ENCODE data around the gene GPC3.

DNA sequence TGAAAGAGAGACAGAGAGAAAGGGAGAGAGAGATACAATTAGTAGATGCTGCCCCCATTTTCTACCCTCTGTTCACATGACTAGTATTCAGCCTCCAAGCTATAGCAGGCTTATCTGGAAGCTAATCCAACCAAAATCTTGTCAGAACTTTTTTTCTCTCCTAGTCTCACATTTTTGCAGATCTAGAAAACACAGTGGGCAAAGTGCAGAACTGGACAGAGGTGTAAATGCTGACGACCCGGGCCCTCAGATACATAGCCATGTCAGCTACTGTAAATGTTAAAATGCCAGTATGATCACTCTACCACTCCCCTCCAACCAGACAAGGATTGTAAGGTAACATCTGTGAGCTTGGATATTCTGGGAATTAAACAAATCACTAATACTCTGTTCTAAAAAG lies 34.3 kb downstream of the GPC3 start:
- TF ChIP-seq, protein P1, sequence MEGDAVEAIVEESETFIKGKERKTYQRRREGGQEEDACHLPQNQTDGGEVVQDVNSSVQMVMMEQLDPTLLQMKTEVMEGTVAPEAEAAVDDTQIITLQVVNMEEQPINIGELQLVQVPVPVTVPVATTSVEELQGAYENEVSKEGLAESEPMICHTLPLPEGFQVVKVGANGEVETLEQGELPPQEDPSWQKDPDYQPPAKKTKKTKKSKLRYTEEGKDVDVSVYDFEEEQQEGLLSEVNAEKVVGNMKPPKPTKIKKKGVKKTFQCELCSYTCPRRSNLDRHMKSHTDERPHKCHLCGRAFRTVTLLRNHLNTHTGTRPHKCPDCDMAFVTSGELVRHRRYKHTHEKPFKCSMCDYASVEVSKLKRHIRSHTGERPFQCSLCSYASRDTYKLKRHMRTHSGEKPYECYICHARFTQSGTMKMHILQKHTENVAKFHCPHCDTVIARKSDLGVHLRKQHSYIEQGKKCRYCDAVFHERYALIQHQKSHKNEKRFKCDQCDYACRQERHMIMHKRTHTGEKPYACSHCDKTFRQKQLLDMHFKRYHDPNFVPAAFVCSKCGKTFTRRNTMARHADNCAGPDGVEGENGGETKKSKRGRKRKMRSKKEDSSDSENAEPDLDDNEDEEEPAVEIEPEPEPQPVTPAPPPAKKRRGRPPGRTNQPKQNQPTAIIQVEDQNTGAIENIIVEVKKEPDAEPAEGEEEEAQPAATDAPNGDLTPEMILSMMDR (IDR thresholded peaks at IDR 0.05), result no peak
- no peak for TF ChIP-seq POLR2A (IDR thresholded peaks at IDR 0.05)

Measured in suprapubic skin (tissue), 3 donors.